ENCODE data around the gene TUBB4A.
A peak's percentile ranks its signal among the peaks of the same experiment; 100 is the strongest.

TUBB4A gene

DNA sequence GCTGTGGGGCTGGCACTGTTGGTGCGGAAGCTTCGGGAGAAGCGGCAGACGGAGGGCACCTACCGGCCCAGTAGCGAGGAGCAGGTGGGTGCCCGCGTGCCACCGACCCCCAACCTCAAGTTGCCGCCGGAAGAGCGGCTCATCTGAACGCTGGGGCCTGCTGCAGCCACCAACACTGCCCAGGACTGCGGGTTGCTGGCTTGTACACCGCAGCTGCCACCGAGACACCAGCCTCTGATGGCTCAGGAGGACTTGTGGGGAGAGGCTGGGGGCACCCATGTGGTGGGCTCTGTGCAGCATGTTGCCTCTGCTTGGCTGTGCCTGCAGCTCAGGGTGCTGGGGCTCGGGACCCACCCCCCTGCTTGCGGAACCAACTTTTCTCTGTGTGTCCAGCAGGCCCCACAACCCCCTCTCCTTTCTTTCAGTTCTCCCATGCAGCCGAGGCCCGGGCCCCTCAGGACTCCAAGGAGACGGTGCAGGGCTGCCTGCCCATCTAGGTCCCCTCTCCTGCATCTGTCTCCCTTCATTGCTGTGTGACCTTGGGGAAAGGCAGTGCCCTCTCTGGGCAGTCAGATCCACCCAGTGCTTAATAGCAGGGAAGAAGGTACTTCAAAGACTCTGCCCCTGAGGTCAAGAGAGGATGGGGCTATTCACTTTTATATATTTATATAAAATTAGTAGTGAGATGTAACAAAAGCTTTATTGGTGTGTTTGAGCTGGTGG lies 35.4 kb downstream of the TUBB4A start:
- DNase-seq (ENCODE audit: low spot score) = no peak

DNA sequence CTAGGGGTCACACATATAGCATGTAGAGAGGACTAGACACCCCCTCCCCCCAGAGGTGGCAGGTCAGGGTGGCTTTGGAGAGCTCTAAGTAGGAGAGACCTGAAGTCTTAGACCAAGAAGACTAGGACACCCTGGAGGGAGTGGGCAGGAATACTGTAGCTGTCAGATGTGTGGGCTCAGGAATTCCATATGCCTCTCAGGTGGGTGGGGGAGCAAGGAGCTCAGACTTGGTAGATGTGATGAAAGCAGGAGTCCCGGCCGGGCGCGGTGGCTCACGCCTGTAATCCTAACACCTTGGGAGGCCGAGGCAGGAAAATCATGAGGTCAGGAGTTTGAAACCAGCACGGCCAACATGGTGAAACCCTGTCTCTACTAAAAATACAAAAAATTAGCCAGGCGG lies 36.4 kb downstream of the TUBB4A start:
- DNase-seq (ENCODE audit: low spot score) = no peak

DNA sequence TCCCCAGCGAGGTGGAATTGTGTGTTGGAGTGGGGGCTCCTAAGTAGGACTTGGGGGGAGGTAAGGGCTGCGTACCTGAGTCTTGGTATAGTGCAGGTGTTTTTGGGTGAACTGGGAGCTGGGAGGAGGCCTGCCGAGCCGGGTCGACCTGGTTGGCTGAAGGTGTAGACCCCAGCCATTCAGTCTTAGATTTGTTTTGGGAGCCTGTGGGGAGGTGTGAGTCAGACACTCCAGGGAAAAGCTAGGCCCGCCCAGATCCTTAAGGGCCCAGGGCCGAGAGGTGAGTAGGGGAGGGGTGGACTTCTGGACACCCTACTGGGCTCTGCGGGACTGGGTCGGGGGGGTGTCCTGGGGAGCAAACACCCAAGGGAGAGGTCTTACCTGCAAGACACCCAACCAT lies 37.1 kb downstream of the TUBB4A start:
- no peak for DNase-seq (ENCODE audit: low spot score)

DNA sequence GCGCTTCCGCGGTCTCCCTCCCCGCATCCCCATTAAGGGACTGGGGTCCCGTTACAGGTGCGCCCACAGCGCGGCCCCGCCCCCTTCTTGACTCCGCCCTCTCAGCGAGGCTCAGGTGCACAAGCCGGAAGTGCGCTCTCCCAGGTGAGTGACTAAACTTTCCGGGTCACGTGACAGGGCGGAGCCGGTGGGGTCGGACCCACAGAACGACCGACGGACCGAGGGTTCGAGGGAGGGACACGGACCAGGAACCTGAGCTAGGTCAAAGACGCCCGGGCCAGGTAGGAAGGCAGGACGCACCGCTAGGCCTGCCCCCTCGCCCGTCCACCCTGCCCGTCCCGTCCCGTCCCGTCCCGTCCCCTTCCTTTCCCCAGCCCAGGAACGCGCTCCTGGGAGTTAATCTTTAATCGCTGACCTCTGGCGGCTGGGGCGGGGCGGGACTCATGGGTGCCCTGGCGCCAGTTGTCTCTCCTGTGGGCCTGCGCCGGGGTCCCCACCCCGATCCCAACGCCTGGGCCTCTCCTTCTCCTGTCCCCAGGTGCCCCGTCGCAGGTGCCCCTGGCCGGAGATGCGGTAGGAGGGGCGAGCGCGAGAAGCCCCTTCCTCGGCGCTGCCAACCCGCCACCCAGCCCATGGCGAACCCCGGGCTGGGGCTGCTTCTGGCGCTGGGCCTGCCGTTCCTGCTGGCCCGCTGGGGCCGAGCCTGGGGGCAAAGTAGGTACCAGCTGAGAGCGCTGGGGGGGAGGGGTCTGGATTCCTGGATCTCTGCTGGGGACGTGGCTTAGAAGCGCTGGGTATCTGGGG lies 37.8 kb downstream of the TUBB4A start, which contains the start of gene CRB3:
Gene CRB3, plus strand, starts transcription at position 202 of the 804 bp plus-strand sequence. Its CDS starts 431 bp downstream, at position 633.
- no peak for DNase-seq (ENCODE audit: low spot score)

DNA sequence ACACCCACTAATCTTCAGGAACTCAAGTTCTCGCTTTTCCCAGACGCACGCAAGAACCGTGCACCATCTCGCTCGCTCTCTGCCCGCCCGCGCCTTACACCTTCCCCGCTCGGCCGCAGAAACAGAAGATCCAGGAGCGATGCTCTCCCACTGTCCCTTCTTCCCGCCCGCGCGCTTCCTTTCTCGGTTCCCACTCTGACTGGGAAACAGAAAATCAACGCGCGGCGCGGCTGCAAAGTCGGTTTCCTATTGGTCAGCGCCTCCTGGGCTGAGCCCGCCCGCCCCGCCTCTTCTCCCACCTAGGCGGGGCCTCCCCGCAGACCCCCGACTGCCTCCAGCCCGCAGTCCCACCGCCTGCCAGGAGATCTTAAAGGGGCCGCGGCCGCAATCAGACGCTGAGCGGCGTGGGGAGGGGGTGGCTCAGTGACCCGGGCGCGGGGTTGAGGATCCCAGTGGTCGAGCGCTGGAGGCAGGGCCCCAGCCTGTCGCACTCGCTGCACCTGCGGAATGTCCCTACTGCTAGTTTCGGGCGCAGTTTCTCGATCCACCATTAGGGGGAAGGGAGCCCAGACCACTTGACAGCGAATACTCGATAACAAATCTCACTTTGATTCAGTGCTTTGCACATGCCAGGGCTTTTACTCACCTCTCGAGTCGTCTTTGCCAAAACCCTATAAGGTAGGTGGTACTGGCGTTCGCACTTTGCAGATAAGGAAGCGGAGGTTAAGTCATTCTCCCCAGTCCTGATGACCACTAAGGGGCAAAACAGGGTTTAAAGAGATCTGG lies 41.8 kb downstream of the TUBB4A start:
- peak; percentile 97 for DNase-seq (ENCODE audit: low spot score)

DNA sequence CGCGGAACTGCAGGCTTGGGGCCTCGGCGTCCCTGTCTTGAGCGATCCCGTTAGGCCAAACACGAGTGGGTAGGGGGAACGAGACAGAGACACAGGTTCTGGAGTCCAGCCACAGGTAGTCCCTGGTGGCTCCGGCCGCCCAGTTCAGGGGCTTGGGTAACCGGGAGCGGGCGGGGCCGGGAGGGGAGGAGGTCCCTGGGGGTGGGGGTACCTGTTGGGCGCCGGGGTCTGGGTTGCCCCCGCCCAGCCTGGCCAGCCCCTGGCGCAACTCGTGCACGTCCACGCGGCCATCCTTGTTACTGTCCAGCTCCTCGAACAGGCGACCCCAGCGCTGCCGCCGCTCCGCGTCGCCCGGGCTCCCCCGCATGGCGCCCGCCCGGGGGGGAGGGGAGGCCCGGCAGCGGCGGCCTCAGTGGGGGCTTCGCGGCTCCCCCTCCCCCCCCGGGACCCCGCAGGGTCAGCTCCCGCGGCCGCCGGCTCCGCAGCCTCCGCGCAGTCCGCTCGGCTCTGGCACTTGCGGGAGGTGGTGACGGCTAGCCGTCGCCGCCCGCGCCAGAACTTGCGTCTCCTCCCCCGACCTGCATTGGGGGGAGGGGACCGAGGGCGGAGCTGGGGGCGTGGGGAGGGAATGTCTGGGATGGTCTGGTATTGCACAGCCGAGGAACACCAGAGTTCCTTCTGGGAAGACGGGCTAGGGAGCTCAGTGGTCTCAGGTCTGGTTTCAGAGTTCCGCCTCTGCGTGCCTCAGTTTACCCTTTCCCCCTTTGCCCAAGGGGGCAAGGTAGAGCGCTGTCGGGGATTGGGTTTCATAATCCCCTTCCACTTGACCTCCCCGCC lies 42.6 kb downstream of the TUBB4A start, which contains the start of gene SLC25A23:
Gene SLC25A23, minus strand, starts transcription at position 531 of the 837 bp plus-strand sequence. Its CDS starts 164 bp downstream, at position 367.
- peak; percentile 78 for DNase-seq (ENCODE audit: low spot score)

DNA sequence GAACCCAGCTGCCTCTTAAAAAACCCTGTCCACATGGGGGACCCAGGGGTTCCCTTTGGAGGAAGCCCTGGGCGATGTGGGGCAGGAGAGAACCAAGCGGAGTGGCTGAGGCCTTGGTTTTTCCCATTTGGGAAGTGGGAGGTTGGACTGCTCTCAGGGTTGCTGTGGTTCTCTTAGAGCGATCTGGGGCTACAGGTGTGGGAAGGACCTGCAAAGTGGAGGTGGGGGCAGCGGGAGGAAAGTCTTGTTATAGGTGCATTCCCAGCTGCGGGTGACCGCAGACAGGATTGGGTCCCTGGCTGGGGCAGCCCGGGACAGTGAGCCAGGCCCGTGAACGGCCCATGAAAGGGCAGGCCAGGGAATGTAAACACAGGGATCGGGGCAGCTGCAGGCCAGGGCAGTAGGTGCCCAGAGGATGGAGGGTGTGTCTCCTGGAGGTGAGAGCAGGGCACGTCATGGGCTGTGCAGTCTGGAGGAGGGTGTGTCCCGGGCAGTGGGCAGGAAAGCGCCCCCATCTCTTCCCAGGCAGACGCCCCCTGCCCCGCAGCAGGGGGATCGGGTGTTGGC lies 43.3 kb downstream of the TUBB4A start:
- no peak for DNase-seq (ENCODE audit: low spot score)

DNA sequence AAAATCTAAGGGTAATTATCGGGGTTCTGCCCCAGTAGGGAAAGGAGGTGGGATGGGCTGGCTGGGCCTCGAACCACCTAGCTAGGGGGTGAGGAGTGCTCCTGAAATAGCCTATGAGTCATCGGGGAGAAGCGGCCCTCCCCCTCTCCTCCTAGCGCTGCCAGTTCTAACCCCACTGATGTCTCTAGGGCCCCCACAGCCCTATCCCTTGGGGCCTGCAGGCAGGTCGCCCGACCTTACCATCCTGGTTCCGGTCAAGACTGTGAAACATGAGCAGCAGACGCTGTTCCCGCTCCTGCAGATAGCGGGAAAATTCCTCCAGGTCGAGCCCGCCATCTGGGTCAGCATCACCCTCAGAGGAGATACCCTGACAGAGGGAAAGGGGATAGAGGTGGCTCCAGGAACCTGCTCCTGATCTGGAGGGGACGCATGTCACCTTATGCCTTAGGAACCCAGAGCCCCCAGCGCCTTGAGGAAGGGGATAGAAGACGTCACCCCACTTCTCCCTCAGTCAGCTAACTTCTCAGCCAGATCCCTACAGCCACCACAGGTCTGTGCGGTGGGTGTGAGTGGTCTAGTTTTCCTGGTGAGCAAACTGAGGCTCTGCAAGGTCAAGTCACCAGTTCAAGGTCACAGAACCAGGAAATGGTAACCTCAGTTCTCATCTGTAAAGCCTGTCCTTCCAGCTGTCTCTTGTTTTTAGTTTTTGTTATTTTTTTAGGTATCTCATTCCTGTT lies 44.0 kb downstream of the TUBB4A start:
- no peak for DNase-seq (ENCODE audit: low spot score)

DNA sequence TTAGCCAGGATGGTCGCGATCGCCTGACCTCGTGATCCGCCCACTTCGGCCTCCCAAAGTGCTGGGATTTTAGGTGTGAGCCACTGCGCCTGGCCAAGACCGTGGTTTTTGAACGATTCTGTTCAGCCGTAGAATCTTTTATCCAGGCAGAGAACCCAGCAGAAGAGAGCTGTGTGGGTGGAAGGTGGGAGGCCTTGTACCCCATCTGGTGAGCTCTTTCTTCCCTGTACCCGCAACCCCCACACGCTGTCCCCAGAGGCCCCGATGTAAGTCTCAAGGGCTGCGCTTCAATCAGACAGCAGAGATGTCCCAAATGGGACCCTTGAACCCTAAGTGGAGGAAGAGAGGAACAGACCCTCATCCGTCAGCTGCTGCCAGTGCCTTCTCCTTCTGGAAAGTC lies 46.2 kb downstream of the TUBB4A start:
- DNase-seq (ENCODE audit: low spot score) = no peak

DNA sequence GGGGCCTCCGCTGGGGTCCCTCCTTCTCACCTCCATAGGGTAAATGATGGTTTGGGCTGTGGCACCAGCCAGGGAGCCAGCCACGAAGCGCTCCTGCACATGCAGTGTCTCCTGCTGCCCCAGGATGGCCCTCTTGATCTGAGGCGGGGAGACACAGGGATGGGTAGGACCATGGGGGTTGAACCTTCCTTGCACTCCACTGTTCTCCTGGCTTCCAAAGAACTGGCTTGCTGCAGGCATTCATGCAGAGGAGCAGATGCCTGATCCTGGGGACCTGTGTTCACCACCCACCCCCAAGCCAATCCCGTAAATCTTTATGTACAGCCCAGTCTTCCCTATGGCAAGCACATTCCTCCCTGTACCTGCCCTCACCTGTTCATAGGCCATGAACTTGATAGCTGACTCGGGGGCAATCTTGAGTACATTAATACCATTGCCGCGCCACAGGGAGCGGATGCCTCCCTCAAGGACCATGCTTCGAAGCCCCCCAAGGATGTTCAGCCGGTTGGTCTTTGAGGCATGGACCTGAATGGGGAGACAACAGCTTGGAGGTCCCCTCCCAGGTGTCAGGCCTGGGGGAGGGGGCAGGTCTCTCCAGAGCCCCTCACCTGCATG lies 48.1 kb downstream of the TUBB4A start:
- no peak for DNase-seq (ENCODE audit: low spot score)

DNA sequence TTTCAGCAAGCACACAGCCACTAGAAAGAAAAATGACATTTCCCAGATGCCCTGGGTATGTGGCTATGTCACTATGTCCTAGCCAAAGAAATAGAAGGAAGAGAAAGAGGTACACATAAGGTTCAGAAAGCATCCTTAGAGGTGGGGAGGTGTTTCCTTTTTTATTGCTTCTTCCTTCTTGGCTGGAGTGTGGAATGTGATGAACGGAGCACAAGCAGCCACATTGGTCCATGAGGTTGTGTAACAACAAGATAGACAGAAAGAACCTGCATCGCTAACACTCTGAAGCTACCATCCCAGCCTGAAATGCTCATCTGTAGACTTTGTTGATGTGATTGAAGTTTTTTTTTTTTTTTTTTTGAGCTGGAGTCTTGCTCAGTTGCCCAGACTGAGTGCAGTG lies 49.2 kb downstream of the TUBB4A start:
- no peak for DNase-seq (ENCODE audit: low spot score)

DNA sequence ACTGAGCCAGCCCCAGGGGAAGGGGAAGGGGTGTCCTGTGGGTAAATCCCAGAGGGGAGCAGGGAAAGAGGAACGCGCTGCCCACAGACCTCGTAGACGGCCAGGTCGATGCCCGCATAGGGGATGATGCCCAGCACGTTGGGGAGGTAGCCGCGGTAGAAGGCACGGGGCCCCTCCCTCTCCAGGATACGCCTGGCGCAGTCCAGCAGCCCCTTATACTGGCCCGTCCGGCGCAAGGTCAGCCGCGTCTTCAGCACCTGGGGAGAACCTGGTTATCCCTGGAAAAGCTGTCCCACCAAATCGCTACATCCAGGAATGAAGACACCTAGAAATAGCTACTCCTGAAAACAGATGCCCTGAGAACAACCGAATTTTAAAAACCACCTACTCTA lies 49.9 kb downstream of the TUBB4A start:
- DNase-seq (ENCODE audit: low spot score) = no peak

DNA sequence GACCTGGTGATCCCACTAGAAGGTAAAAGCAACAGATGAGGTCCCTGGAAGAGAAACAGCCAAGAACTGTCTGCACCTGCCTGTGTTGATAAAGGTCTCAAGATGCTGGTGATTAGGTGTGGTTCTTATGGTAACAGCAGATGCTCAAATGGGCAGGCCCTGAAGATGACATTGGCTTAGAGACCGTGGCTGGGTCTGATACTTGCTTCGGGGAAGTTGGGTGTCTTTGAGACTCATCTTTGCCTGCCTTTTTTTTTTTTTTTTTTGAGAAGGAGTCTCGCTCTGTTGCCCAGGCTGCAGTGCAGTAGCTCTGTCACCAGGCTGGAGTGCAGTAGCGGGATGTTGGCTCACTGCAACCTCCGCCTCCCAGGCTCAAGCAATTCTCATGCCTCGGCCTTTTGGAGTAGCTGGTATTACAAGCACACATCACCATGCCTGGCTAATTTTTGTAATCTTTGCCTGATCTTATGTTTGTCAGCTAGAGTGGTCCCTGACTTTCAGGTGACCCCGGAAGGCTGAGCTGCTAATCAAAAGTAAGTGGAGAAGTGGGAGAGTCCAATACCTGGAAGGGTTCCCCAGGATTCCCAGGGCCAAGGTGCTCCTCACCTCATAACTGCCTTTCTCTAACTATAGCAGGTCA lies 50.4 kb downstream of the TUBB4A start:
- no peak for DNase-seq (ENCODE audit: low spot score)

DNA sequence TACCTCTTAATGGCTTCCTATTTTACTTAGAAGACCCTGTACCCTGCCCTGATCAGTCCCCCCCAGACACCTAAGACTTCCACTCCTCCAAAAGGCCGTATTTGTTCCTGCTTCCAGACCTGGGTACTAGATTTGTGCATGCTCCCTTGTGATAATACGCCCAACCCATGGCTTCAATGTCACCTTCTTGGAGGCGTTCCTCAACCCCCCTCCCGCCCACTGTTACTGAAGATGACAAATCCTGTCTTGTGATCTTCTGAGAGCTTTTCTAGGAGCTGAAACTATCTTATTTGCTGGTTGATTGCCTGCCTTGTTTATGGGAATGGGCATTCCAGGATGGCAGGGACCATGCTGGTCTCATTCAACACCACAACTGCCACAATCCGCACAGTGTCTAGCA lies 51.9 kb downstream of the TUBB4A start:
- DNase-seq (ENCODE audit: low spot score) = no peak

DNA sequence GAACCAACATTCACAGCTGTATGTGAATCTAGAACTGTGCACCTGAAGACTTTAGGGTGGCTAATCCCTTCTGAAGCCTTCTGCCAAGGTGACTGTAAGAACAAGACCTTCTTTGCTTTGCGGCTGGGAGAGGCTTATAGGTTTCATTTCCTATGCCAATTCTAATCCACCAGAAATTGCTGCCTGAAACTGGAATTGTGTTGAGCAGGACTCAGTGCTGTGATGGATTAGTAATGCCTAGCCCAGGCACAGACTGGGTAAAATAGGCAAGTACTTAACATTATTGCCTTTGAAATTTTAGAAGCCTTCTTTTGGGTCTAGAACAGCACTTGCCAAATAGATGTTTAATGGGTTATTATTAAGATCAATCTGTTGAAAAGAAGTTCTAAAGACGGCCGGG lies 54.1 kb downstream of the TUBB4A start:
- DNase-seq (ENCODE audit: low spot score) = no peak

DNA sequence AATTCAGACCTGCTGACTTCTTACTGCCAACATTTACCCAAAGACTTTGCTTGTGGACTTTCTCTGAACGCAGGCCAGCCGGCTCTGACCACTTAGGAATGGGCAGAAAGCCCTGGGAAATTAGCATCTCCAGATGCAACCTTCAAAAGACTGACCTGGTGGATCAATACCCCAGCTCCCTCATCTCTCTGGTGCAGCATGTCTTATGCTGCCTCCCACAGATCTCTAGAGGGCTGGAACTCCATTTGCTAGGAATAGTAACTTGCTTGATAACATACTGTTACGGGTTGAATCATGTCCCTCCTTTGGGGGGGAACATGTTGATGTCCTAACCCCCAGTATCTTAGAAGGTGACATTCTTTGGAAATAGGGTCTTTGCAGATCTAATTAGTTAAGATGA lies 55.7 kb downstream of the TUBB4A start:
- DNase-seq (ENCODE audit: low spot score) = no peak
